H9 (cell line): Measurements from ENCODE around the gene THSD1. TPM values are rescaled to one million over a fixed set of nuclear protein-coding genes. Genes with fewer than 3 reads are reported as not detected.
A peak's percentile ranks its signal among the peaks of the same experiment; 100 is the strongest.

ENCODE experiments used
- DNase-seq: peaks from one replicate; pipeline ENCODE4 v3.0.0-alpha.2; 2017
- H2AFZ ChIP-seq: one replicate; pipeline ENCODE4 v1.6.1; 2013; ENCODE audit warnings: mild to moderate bottlenecking, low read length, control low read depth, moderate library complexity
- H2AK5ac ChIP-seq: 2 replicates; pipeline ENCODE4 v1.6.1; 2013; ENCODE audit warnings: low read length, control low read depth, mixed read lengths; ENCODE audit not compliant: insufficient read length
- H2BK120ac ChIP-seq: one replicate; pipeline ENCODE4 v1.6.1; 2013; ENCODE audit warnings: low read depth, mild to moderate bottlenecking, low read length, control low read depth, inconsistent platforms; ENCODE audit not compliant: poor library complexity, severe bottlenecking
- H2BK12ac ChIP-seq: 2 replicates; pipeline ENCODE4 v1.6.1; 2013; ENCODE audit warnings: low read length, control low read depth, mixed read lengths, low read depth; ENCODE audit not compliant: insufficient read length
- H2BK15ac ChIP-seq: 2 replicates; pipeline ENCODE4 v1.6.1; 2013; ENCODE audit warnings: low read depth, low read length, control low read depth
- H2BK20ac ChIP-seq: one replicate; pipeline ENCODE4 v1.6.1; 2013; ENCODE audit warnings: low read depth, mild to moderate bottlenecking, low read length, control low read depth, inconsistent platforms; ENCODE audit not compliant: poor library complexity, severe bottlenecking
- H2BK5ac ChIP-seq: 2 replicates; pipeline ENCODE4 v1.6.1; 2013; ENCODE audit warnings: low read length, control low read depth, mixed read lengths; ENCODE audit not compliant: insufficient read length
- H3K14ac ChIP-seq: 2 replicates; pipeline ENCODE4 v1.6.1; 2013; ENCODE audit warnings: low read length, control low read depth; ENCODE audit not compliant: insufficient read depth
- H3K18ac ChIP-seq: 2 replicates; pipeline ENCODE4 v1.6.1; 2013; ENCODE audit warnings: low read depth, mild to moderate bottlenecking, mixed read lengths, low read length, control low read depth; ENCODE audit not compliant: insufficient read length
- H3K23ac ChIP-seq: 2 replicates; pipeline ENCODE4 v1.6.1; 2013; ENCODE audit warnings: low read length, control low read depth, mixed read lengths, low read depth; ENCODE audit not compliant: insufficient read length
- H3K23me2 ChIP-seq: 2 replicates; pipeline ENCODE4 v1.6.1; 2013; ENCODE audit warnings: low read depth, mild to moderate bottlenecking, mixed read lengths, low read length, control low read depth; ENCODE audit not compliant: insufficient read length, poor library complexity, severe bottlenecking
- H3K27ac ChIP-seq: 2 replicates; pipeline ENCODE4 v1.5.1; 2013; ENCODE audit warnings: low read length, control low read depth, mixed read lengths, low read depth; ENCODE audit not compliant: insufficient read length
- H3K27me3 ChIP-seq: 2 replicates; pipeline ENCODE4 v1.6.1; 2013; ENCODE audit warnings: low read length, control low read depth, inconsistent platforms; ENCODE audit not compliant: insufficient read depth
- H3K4ac ChIP-seq: 2 replicates; pipeline ENCODE4 v1.6.1; 2013; ENCODE audit warnings: low read depth, mild to moderate bottlenecking, control low read depth, inconsistent platforms, low read length, moderate library complexity
- H3K4me1 ChIP-seq: 2 replicates; pipeline ENCODE4 v1.6.1; 2013; ENCODE audit warnings: low read length, control low read depth, inconsistent platforms; ENCODE audit not compliant: insufficient read depth
- H3K4me2 ChIP-seq: 2 replicates; pipeline ENCODE4 v1.6.1; 2013; ENCODE audit warnings: low read length, control low read depth, mixed read lengths; ENCODE audit not compliant: insufficient read length, insufficient read depth
- H3K56ac ChIP-seq: 2 replicates; pipeline ENCODE4 v1.6.1; 2013; ENCODE audit warnings: low read depth, mild to moderate bottlenecking, mixed read lengths, low read length, control low read depth; ENCODE audit not compliant: insufficient read length
- H3K79me1 ChIP-seq: 2 replicates; pipeline ENCODE4 v1.6.1; 2013; ENCODE audit warnings: low read depth, mild to moderate bottlenecking, moderate library complexity, low read length, control low read depth, inconsistent platforms; ENCODE audit not compliant: insufficient read depth, poor library complexity, severe bottlenecking
- H3K79me2 ChIP-seq: 2 replicates; pipeline ENCODE4 v1.6.1; 2013; ENCODE audit warnings: low read length, control low read depth, inconsistent platforms; ENCODE audit not compliant: insufficient read depth
- H3K9ac ChIP-seq: 2 replicates; pipeline ENCODE4 v1.6.1; 2013; ENCODE audit warnings: low read length, control low read depth, mixed read lengths; ENCODE audit not compliant: insufficient read length; ENCODE audit errors: extremely low read depth
- H3K9me3 ChIP-seq: one replicate; pipeline ENCODE4 v1.6.1; 2013; ENCODE audit warnings: low read depth, low read length, inconsistent platforms; ENCODE audit not compliant: control insufficient read depth
- H3T11ph ChIP-seq: one replicate; pipeline ENCODE4 v1.6.1; 2013; ENCODE audit warnings: mild to moderate bottlenecking, low read length, control low read depth, inconsistent platforms
- H4K20me1 ChIP-seq: one replicate; pipeline ENCODE4 v1.6.1; 2013; ENCODE audit not compliant: control insufficient read depth, insufficient read length, insufficient read depth
- H4K5ac ChIP-seq: 2 replicates; pipeline ENCODE4 v1.6.1; 2013; ENCODE audit warnings: low read depth, mild to moderate bottlenecking, mixed read lengths, low read length, control low read depth; ENCODE audit not compliant: insufficient read length
- H4K8ac ChIP-seq: replicated peaks from 2 replicates; pipeline ENCODE4 v1.6.1; 2013; ENCODE audit warnings: low read length, control low read depth, mixed read lengths, low read depth; ENCODE audit not compliant: insufficient read length
- H4K91ac ChIP-seq: 2 replicates; pipeline ENCODE4 v1.6.1; 2013; ENCODE audit warnings: low read depth, mild to moderate bottlenecking, moderate library complexity, mixed read lengths, low read length, control low read depth; ENCODE audit not compliant: insufficient read length
- H3K27ac Mint-ChIP-seq, 3 experiments: 2 replicates in 2 of 3; 3 replicates in 1 of 3; pipeline ENCODE4 v1.8.0; 2020 to 2021; ENCODE audit warnings: mixed read lengths in 3 of 3, mild to moderate bottlenecking in 1 of 3, moderate library complexity in 1 of 3
- H3K27me3 Mint-ChIP-seq: 2 replicates; pipeline ENCODE4 v1.8.0; 2021; ENCODE audit warnings: low read depth, mild to moderate bottlenecking, moderate library complexity, mixed read lengths
- H3K36me3 Mint-ChIP-seq, 3 experiments: 2 replicates in 2 of 3; 3 replicates in 1 of 3; pipeline ENCODE4 v1.8.0; 2020 to 2021; ENCODE audit warnings: low read depth in 3 of 3, mixed read lengths in 3 of 3; ENCODE audit not compliant: insufficient read depth in 1 of 3
- H3K4me1 Mint-ChIP-seq, 2 experiments: 2 replicates each; pipeline ENCODE4 v1.8.0; 2020; ENCODE audit warnings: mixed read lengths in 2 of 2
- H3K4me3 Mint-ChIP-seq, 2 experiments: 2 replicates in 1 of 2; 3 replicates in 1 of 2; pipeline ENCODE4 v1.8.0; 2020 to 2021; ENCODE audit warnings: mild to moderate bottlenecking in 2 of 2, mixed read lengths in 2 of 2, moderate library complexity in 1 of 2
- H3K9me3 Mint-ChIP-seq, 2 experiments: 2 replicates in 1 of 2; 3 replicates in 1 of 2; pipeline ENCODE4 v1.8.0; 2020; ENCODE audit warnings: mild to moderate bottlenecking in 2 of 2, mixed read lengths in 2 of 2, moderate library complexity in 1 of 2
- CTCF ChIP-seq: fragments of 200-600 bp; sonication (generic); conservative IDR thresholded peaks from 3 replicates; pipeline ENCODE4 v1.8.0; 2021; ENCODE audit warnings: antibody characterized with exemption, mild to moderate bottlenecking
- WGBS: extraction: QIAGEN DNeasy Blood & Tissue Kit; methylation state at CpG from one replicate; pipeline ENCODE4 v1.1.7; 2013; ENCODE audit warnings: missing lambda C conversion rate, low lambda C conversion rate, mixed read lengths; ENCODE audit not compliant: insufficient read length; ENCODE audit errors: extremely low coverage; 5-methylcytosine and 5-hydroxymethylcytosine counted together
- total RNA-seq: library from RNA; stranded (reverse); gene quantifications from 2 replicates; pipeline ENCODE4 v1.2.1, GENCODE V29; 2021

The THSD1 gene
- total RNA-seq, 1 experiment from 2014 or later: 0.22 TPM

- Histone ChIP-seq H4K20me1 (no peaks in the 10 kb centered on the region), H3K27me3 (no peaks in the 10 kb centered on the region), H3K56ac (no peak overlapping the region), H4K8ac (no peak overlapping the region), H2AFZ (no peak overlapping the region), H2BK5ac (no peak overlapping the region), H2BK12ac (no peak overlapping the region), H3K27ac (no peak overlapping the region), H2BK120ac (no peak overlapping the region), H3K4me1 (no peaks in the 10 kb centered on the region; the same call in 1 of the 2 replicates), H2BK20ac (no peak overlapping the region), H3K9me3 (no peaks in the 10 kb centered on the region), H3K4me2 (peak overlapping the region; percentile 67), H3K23ac (no peak overlapping the region), H3K14ac (peak overlapping the region; percentile 92), H3K18ac (peak overlapping the region; percentile 47), H3T11ph (no peak overlapping the region), H3K79me2 (peaks cover 12% of the 10 kb centered on the region; the same call in 1 of the 2 replicates), H2BK15ac (no peak overlapping the region), H3K23me2 (peaks cover 3% of the 10 kb centered on the region), H3K4ac (no peak overlapping the region), H3K9ac (peak overlapping the region; percentile 80), H4K5ac (no peak overlapping the region), H2AK5ac (no peak overlapping the region), H4K91ac (no peak overlapping the region), H3K79me1 (no peaks in the 10 kb centered on the region)
- Mint-ChIP-seq H3K4me1 (peaks cover 19 to 22% of the 10 kb centered on the region in 2 experiments), H3K9me3 (no peaks in the 10 kb centered on the region; a peak in 2 of 5 replicates), H3K27me3 (no peaks in the 10 kb centered on the region; the same call in 1 of the 2 replicates), H3K27ac (peak overlapping the region in 2 of 3 experiments; percentile 93 to 97; a peak in 3 of 7 replicates), H3K4me3 (peak overlapping the region; percentile 92 to 97), H3K36me3 (peaks cover 0 to 8% (median 0%) of the 10 kb centered on the region in 3 experiments; a peak in 3 of 7 replicates)
- no CpG with 5 or more reads among the region's 10 CpGs for WGBS
- no peak for TF ChIP-seq CTCF
- no peak for DNase-seq
Observed at GRCh38 chr13:52449331-52450011, 43.5 kb upstream of the THSD1 start.
